Osteocyte (in vitro differentiated cells): ENCODE results near the gene HOGA1. TPM values are rescaled to one million over a fixed set of nuclear protein-coding genes. Genes with fewer than 3 reads are reported as not detected.
A peak's percentile ranks its signal among the peaks of the same experiment; 100 is the strongest.

Experiments used
- DNase-seq: peaks from one replicate; pipeline ENCODE4 v3.0.0; 2021; ENCODE audit warnings: mixed read lengths; ENCODE audit not compliant: unreplicated experiment; ENCODE audit errors: extremely low spot score
- H3K27ac Mint-ChIP-seq: one replicate; pipeline ENCODE4 v1.8.0; 2021; ENCODE audit warnings: mild to moderate bottlenecking, mixed read lengths; ENCODE audit not compliant: unreplicated experiment
- H3K27me3 Mint-ChIP-seq: one replicate; pipeline ENCODE4 v1.8.0; 2021; ENCODE audit warnings: mixed read lengths; ENCODE audit not compliant: unreplicated experiment
- H3K36me3 Mint-ChIP-seq: one replicate; pipeline ENCODE4 v1.8.0; 2021; ENCODE audit warnings: mixed read lengths; ENCODE audit not compliant: unreplicated experiment
- H3K4me1 Mint-ChIP-seq: one replicate; pipeline ENCODE4 v1.8.0; 2021; ENCODE audit warnings: mixed read lengths; ENCODE audit not compliant: unreplicated experiment
- H3K4me3 Mint-ChIP-seq: one replicate; pipeline ENCODE4 v1.8.0; 2021; ENCODE audit warnings: mild to moderate bottlenecking, moderate library complexity, mixed read lengths; ENCODE audit not compliant: unreplicated experiment
- H3K9me3 Mint-ChIP-seq: one replicate; pipeline ENCODE4 v1.8.0; 2021; ENCODE audit warnings: mixed read lengths; ENCODE audit not compliant: unreplicated experiment
- CTCF ChIP-seq: fragments of 200-600 bp; sonication (generic); IDR thresholded peaks from 2 replicates; pipeline ENCODE4 v1.5.0; 2021; ENCODE audit warnings: antibody characterized with exemption, mild to moderate bottlenecking, moderate library complexity
- long read RNA-seq: library from polyadenylated mRNA; unstranded; transcript quantifications from one replicate; pipeline ENCODE4 v2.0.0, GENCODE V29; 2021
- total RNA-seq: library from RNA; stranded (reverse); gene quantifications from 2 replicates; pipeline ENCODE4 v1.2.1, GENCODE V29; 2021

HOGA1 gene
- not detected in 2 replicates for total RNA-seq
- long read RNA-seq, result 0 reads

GRCh38 chr10:97584060-97584797 lies at the start of gene HOGA1:
TSS of gene HOGA1 (plus strand) at chr10:97584389. CDS start at chr10:97584704, 315 bp downstream.
- no peak within 1 kb of the TSS for H3K27ac Mint-ChIP-seq
- no peak for TF ChIP-seq CTCF
- H3K9me3 Mint-ChIP-seq, result no peaks in the 10 kb centered on the region
- H3K4me3 Mint-ChIP-seq, result no peak within 1 kb of the TSS
- no peaks in the 10 kb centered on the region for H3K27me3 Mint-ChIP-seq
- H3K4me1 Mint-ChIP-seq, result peaks cover 16% of the 10 kb centered on the region
- no peaks in the 10 kb centered on the region for H3K36me3 Mint-ChIP-seq
- no peak for DNase-seq

- H3K9me3 Mint-ChIP-seq, result no peaks in the 10 kb centered on the region
- H3K4me3 Mint-ChIP-seq, result no peak overlapping the region
- no peak for DNase-seq
- H3K27me3 Mint-ChIP-seq, result no peaks in the 10 kb centered on the region
- H3K36me3 Mint-ChIP-seq, result no peaks in the 10 kb centered on the region
- H3K27ac Mint-ChIP-seq, result peak overlapping the region; percentile 18
- H3K4me1 Mint-ChIP-seq, result peaks cover 47% of the 10 kb centered on the region
- TF ChIP-seq CTCF, result peak; percentile 43
Measured at GRCh38 chr10:97534746-97535367, 49.3 kb upstream of the HOGA1 start.

- Mint-ChIP-seq H3K4me1 (peaks cover 57% of the 10 kb centered on the region), H3K27me3 (no peaks in the 10 kb centered on the region), H3K27ac (no peak overlapping the region), H3K9me3 (no peaks in the 10 kb centered on the region), H3K36me3 (no peaks in the 10 kb centered on the region), H3K4me3 (no peak overlapping the region)
- TF ChIP-seq CTCF, result no peak
- DNase-seq, result no peak
Measured at GRCh38 chr10:97537186-97537869, 46.9 kb upstream of the HOGA1 start.

- Mint-ChIP-seq H3K9me3 (no peaks in the 10 kb centered on the region), H3K4me3 (no peak overlapping the region), H3K4me1 (peaks cover 59% of the 10 kb centered on the region)
Measured at GRCh38 chr10:97538411-97538810, 45.8 kb upstream of the HOGA1 start.

More at GRCh38 chr10:97538411-97538810, 45.8 kb upstream of the HOGA1 start:
- Mint-ChIP-seq H3K36me3 (no peaks in the 10 kb centered on the region), H3K27ac (peak overlapping the region; percentile 91), H3K27me3 (no peaks in the 10 kb centered on the region)
- no peak for DNase-seq
- no peak for TF ChIP-seq CTCF
